Lower lobe of right lung (tissue), 2 donors: ENCODE measurements around the gene ADGRD2. TPM values are rescaled to one million over a fixed set of nuclear protein-coding genes. Genes with fewer than 3 reads are reported as not detected.

Experiments used
- ATAC-seq, 2 donors: fragments of 200-7000 bp; cut with Tn5 transposase; one replicate each; pipeline ENCODE4 v1.9.1; 2020 to 2022; ENCODE audit warnings: mild to moderate bottlenecking in 2 of 2, moderate library complexity in 2 of 2
- DNase-seq: peaks from one replicate; pipeline ENCODE4 v3.0.0-alpha.2; 2020
- H3K27ac ChIP-seq: fragments of 200-600 bp; one replicate; pipeline ENCODE4 v1.8.0; 2022
- H3K27me3 ChIP-seq: fragments of 200-600 bp; one replicate; pipeline ENCODE4 v1.8.0; 2022; ENCODE audit warnings: low read depth
- H3K36me3 ChIP-seq: fragments of 200-600 bp; one replicate; pipeline ENCODE4 v1.8.0; 2022; ENCODE audit warnings: mild to moderate bottlenecking
- H3K4me1 ChIP-seq: fragments of 200-600 bp; one replicate; pipeline ENCODE4 v1.8.0; 2022
- H3K4me3 ChIP-seq: fragments of 200-600 bp; one replicate; pipeline ENCODE4 v1.8.0; 2022; ENCODE audit warnings: mild to moderate bottlenecking
- H3K9me3 ChIP-seq: fragments of 200-600 bp; one replicate; pipeline ENCODE4 v1.8.0; 2022
- intact Hi-C: fragments of 100-400 bp; cut with DNase I; formaldehyde crosslinking; loops from one replicate; pipeline ENCODE4 v1.11.0; 2022
- total RNA-seq: library from RNA; stranded (reverse); fragmentation: NEBNext Ultra II Directional; extraction: Animal tissue kit (Norgen Biotek cat#: 25700); gene quantifications from one replicate; pipeline ENCODE4 v1.2.1, GENCODE V29; 2021
- TF ChIP-seq, protein P1 (sequence below): fragments of 200-600 bp; IDR thresholded peaks from one replicate; pipeline ENCODE4 v1.8.0; 2022; ENCODE audit warnings: antibody characterized with exemption, mild to moderate bottlenecking
- donor health status: DM: no; HTN: yes; CAD: no; lungs with severe emphysema.

ADGRD2 gene
- total RNA-seq, 1 donor from 2014 or later, result not detected

- Histone ChIP-seq H3K9me3 (no peaks in the 10 kb centered on the region), H3K4me1 (no peaks in the 10 kb centered on the region), H3K36me3 (no peaks in the 10 kb centered on the region), H3K4me3 (no peak overlapping the region), H3K27ac (no peak overlapping the region), H3K27me3 (no peaks in the 10 kb centered on the region)
- DNase-seq (no peak), ATAC-seq (no peak)
- TF ChIP-seq, protein P1, sequence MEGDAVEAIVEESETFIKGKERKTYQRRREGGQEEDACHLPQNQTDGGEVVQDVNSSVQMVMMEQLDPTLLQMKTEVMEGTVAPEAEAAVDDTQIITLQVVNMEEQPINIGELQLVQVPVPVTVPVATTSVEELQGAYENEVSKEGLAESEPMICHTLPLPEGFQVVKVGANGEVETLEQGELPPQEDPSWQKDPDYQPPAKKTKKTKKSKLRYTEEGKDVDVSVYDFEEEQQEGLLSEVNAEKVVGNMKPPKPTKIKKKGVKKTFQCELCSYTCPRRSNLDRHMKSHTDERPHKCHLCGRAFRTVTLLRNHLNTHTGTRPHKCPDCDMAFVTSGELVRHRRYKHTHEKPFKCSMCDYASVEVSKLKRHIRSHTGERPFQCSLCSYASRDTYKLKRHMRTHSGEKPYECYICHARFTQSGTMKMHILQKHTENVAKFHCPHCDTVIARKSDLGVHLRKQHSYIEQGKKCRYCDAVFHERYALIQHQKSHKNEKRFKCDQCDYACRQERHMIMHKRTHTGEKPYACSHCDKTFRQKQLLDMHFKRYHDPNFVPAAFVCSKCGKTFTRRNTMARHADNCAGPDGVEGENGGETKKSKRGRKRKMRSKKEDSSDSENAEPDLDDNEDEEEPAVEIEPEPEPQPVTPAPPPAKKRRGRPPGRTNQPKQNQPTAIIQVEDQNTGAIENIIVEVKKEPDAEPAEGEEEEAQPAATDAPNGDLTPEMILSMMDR, result no peak
- intact Hi-C loops, result no loop called here
These were observed 72.2 kb downstream of the ADGRD2 start for GRCh38 chr9:124522121-124523098.

- Histone ChIP-seq H3K4me1 (no peaks in the 10 kb centered on the region), H3K9me3 (no peaks in the 10 kb centered on the region), H3K36me3 (no peaks in the 10 kb centered on the region), H3K27me3 (no peaks in the 10 kb centered on the region), H3K4me3 (no peak overlapping the region), H3K27ac (no peak overlapping the region)
- intact Hi-C loops, result no loop called here
- TF ChIP-seq, protein P1, result no peak
- DNase-seq, result no peak
- no peak for ATAC-seq
These were observed 75.9 kb downstream of the ADGRD2 start for GRCh38 chr9:124526174-124526573.

DNA sequence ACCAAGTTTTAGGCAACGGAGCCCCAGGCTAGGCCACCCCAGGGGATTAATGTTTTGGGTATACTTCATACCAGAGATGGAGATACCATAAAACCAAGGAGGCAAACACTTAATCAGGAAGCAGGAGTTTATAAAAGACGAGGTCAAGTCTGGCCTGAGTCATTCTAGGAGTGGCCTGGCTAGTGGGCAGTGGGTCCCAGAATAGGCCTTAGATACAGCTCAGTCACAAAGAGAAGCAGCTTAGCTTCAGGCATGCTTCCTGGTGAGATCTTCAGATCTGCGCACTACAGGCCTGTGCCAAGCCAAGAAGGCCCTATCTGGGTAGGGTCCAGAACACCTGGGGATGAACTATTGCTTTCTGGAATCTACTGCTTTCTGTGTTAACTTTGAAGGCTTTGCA is 77.5 kb downstream of the ADGRD2 start:
- Histone ChIP-seq H3K36me3 (no peaks in the 10 kb centered on the region), H3K4me1 (no peaks in the 10 kb centered on the region), H3K4me3 (no peak overlapping the region), H3K27me3 (no peaks in the 10 kb centered on the region), H3K27ac (no peak overlapping the region), H3K9me3 (no peaks in the 10 kb centered on the region)
- intact Hi-C loops, result no loop called here
- ATAC-seq (no peak), DNase-seq (no peak)
- TF ChIP-seq, protein P1, result no peak

Other genes starting within 250 kb of the ADGRD2 start
- 125 TPM for gene NEK6, start 192.5 kb upstream of the ADGRD2 start, total RNA-seq
- gene PSMB7, start 35.0 kb upstream of the ADGRD2 start, total RNA-seq, result 73.2 TPM
- gene NR5A1, start 56.9 kb downstream of the ADGRD2 start, total RNA-seq, result not detected